PC-9 (cell line): ENCODE data around the gene ATXN1. TPM values are rescaled to one million over a fixed set of nuclear protein-coding genes. Genes with fewer than 3 reads are reported as not detected.

Source experiments
- BruUV-seq: library from RNA; stranded (reverse); fragments of 400-500 nt; replicated peaks from 2 replicates; lab custom pipeline; 2021; lab: Mats Ljungman, UMichigan
- CTCF ChIA-PET: fragments of 300-600 bp; sonication (Branson Sonifier 250); formaldehyde crosslinking; loops from one replicate; lab custom pipeline; 2022; ENCODE audit warnings: antibody characterized with exemption; lab: Charles Lee
- POLR2A ChIA-PET: fragments of 300-600 bp; sonication (Branson Sonifier 250); formaldehyde crosslinking; loops from one replicate; lab custom pipeline; 2022; ENCODE audit warnings: antibody characterized with exemption; ENCODE audit not compliant: unreplicated experiment; lab: Charles Lee
- DNase-seq, 2 experiments: peaks; one replicate each; pipeline versions ENCODE4 v3.0.0 to v3.0.0-alpha.2; 2015 to 2022; ENCODE audit warnings: mixed read lengths in 1 of 2
- H2AFZ ChIP-seq: fragments of 200-600 bp; sonication (generic); 2 replicates; pipeline ENCODE4 v1.8.1; 2017; ENCODE audit warnings: antibody characterized with exemption
- H3F3A ChIP-seq: fragments of 200-600 bp; sonication (generic); 2 replicates; pipeline ENCODE4 v1.8.1; 2017; ENCODE audit warnings: antibody characterized with exemption, mild to moderate bottlenecking, low read depth; ENCODE audit not compliant: insufficient read depth
- H3K27ac ChIP-seq: fragments of 200-600 bp; sonication (generic); 2 replicates; pipeline ENCODE4 v1.6.1; 2016; ENCODE audit warnings: mixed run types
- H3K27me3 ChIP-seq: fragments of 200-600 bp; sonication (generic); 2 replicates; pipeline ENCODE4 v1.6.1; 2016; ENCODE audit warnings: low read depth, mixed run types; ENCODE audit not compliant: insufficient read depth
- H3K36me3 ChIP-seq: fragments of 200-600 bp; sonication (generic); 2 replicates; pipeline ENCODE4 v1.6.1; 2016; ENCODE audit warnings: low read depth, mixed run types
- H3K4me1 ChIP-seq: fragments of 200-600 bp; sonication (generic); replicated peaks from 2 replicates; pipeline ENCODE4 v1.6.1; 2016; ENCODE audit warnings: mixed run types; ENCODE audit not compliant: insufficient read depth
- H3K4me2 ChIP-seq: fragments of 200-600 bp; sonication (generic); 2 replicates; pipeline ENCODE4 v1.6.1; 2017; ENCODE audit warnings: mixed run types
- H3K4me3 ChIP-seq: fragments of 200-600 bp; sonication (generic); 2 replicates; pipeline ENCODE4 v1.6.1; 2016; ENCODE audit warnings: mixed run types
- H3K79me2 ChIP-seq: fragments of 200-600 bp; sonication (generic); 2 replicates; pipeline ENCODE4 v1.6.1; 2017; ENCODE audit warnings: low read depth, mixed run types
- H3K9me2 ChIP-seq: fragments of 200-600 bp; sonication (generic); 2 replicates; pipeline ENCODE4 v1.8.1; 2017; ENCODE audit warnings: mild to moderate bottlenecking; ENCODE audit not compliant: insufficient read depth
- H3K9me3 ChIP-seq: fragments of 200-600 bp; sonication (generic); 2 replicates; pipeline ENCODE4 v1.8.1; 2016; ENCODE audit warnings: low read depth; ENCODE audit not compliant: insufficient read depth
- H4K20me1 ChIP-seq: fragments of 200-600 bp; sonication (generic); 2 replicates; pipeline ENCODE4 v1.8.1; 2017; ENCODE audit not compliant: insufficient read depth
- CTCF ChIP-seq: fragments of 200-600 bp; sonication (generic); conservative IDR thresholded peaks from 2 replicates; pipeline ENCODE4 v1.6.1; 2017; ENCODE audit warnings: mixed run types, antibody characterized with exemption, mild to moderate bottlenecking, moderate library complexity
- EZH2 ChIP-seq: fragments of 200-600 bp; sonication (generic); IDR thresholded peaks from 2 replicates; pipeline ENCODE4 v1.8.0; 2017; ENCODE audit warnings: antibody characterized with exemption, low read depth
- intact Hi-C: fragments of 100-400 bp; cut with micrococcal nuclease; formaldehyde crosslinking; loops from one replicate; pipeline ENCODE4 v1.10.0; 2022; ENCODE audit not compliant: unreplicated experiment
- total RNA-seq: library from RNA; stranded (reverse); gene quantifications from 2 replicates; pipeline ENCODE4 v1.2.3, GENCODE V29; 2021

Gene ATXN1
- total RNA-seq, 1 experiment from 2014 or later: 42.7 TPM

- no peak for DNase-seq
- no TSS peak for BruUV-seq
- intact Hi-C loops: no loop called here
Measured at GRCh38 chr6:16559071-16559470, 202.2 kb downstream of the ATXN1 start.

GRCh38 chr6:16555550-16555949 is 205.7 kb downstream of the ATXN1 start:
- H3K27me3 ChIP-seq: no peaks in the 10 kb centered on the region
- no peak overlapping the region for H3K4me2 ChIP-seq
- no peak for DNase-seq
- no peaks in the 10 kb centered on the region for H3K36me3 ChIP-seq
- H2AFZ ChIP-seq: no peak overlapping the region
- H3F3A ChIP-seq: no peaks in the 10 kb centered on the region
- CTCF ChIA-PET: no interaction called here
- intact Hi-C loops: no loop called here
- H3K4me3 ChIP-seq: no peak overlapping the region
- TF ChIP-seq EZH2 (no peak), CTCF (no peak)
- H3K9me2 ChIP-seq: no peaks in the 10 kb centered on the region
- POLR2A ChIA-PET: no interaction called here
- no peak overlapping the region for H3K27ac ChIP-seq
- no peaks in the 10 kb centered on the region for H3K9me3 ChIP-seq
- H4K20me1 ChIP-seq: no peaks in the 10 kb centered on the region
- no TSS peak for BruUV-seq
- H3K4me1 ChIP-seq: no peaks in the 10 kb centered on the region
- no peaks in the 10 kb centered on the region for H3K79me2 ChIP-seq

More at GRCh38 chr6:16559071-16559470, 202.2 kb downstream of the ATXN1 start:
- no peaks in the 10 kb centered on the region for H3K27me3 ChIP-seq
- TF ChIP-seq CTCF: no peak
- TF ChIP-seq EZH2: no peak
- no peak overlapping the region for H3K4me3 ChIP-seq
- H4K20me1 ChIP-seq: no peaks in the 10 kb centered on the region
- CTCF ChIA-PET: no interaction called here
- H2AFZ ChIP-seq: no peak overlapping the region
- no peaks in the 10 kb centered on the region for H3K79me2 ChIP-seq
- no peaks in the 10 kb centered on the region for H3K9me2 ChIP-seq
- H3F3A ChIP-seq: no peaks in the 10 kb centered on the region
- H3K36me3 ChIP-seq: no peaks in the 10 kb centered on the region
- no peak overlapping the region for H3K4me2 ChIP-seq
- POLR2A ChIA-PET: interaction anchor here (0.7 kb wide), 1 partner anchor 974 kb away, joined by 3 read pairs; no protein-coding TSS in a partner anchor
- no peaks in the 10 kb centered on the region for H3K9me3 ChIP-seq
- H3K27ac ChIP-seq: no peak overlapping the region
- H3K4me1 ChIP-seq: no peaks in the 10 kb centered on the region

GRCh38 chr6:16553531-16553930 is 207.7 kb downstream of the ATXN1 start:
- no peaks in the 10 kb centered on the region for H3K4me1 ChIP-seq
- no peaks in the 10 kb centered on the region for H3K27me3 ChIP-seq
- no TSS peak for BruUV-seq
- intact Hi-C loops: no loop called here
- H3K27ac ChIP-seq: no peak overlapping the region
- H3K4me2 ChIP-seq: no peak overlapping the region
- no peaks in the 10 kb centered on the region for H3K79me2 ChIP-seq
- no peaks in the 10 kb centered on the region for H3F3A ChIP-seq
- no peak overlapping the region for H3K4me3 ChIP-seq
- no peaks in the 10 kb centered on the region for H3K36me3 ChIP-seq
- CTCF ChIA-PET: no interaction called here
- no peak for DNase-seq
- no peaks in the 10 kb centered on the region for H4K20me1 ChIP-seq
- H2AFZ ChIP-seq: no peak overlapping the region
- POLR2A ChIA-PET: no interaction called here
- TF ChIP-seq CTCF (no peak), EZH2 (no peak)
- no peaks in the 10 kb centered on the region for H3K9me2 ChIP-seq
- no peaks in the 10 kb centered on the region for H3K9me3 ChIP-seq
